NCI-H2196 (cell line): ENCODE measurements around the gene KLF9.
"Not testable (repeated sequence)": the region's sequence is repeated elsewhere in the genome, so short reads cannot be mapped to it uniquely, and the experiment has no call there.

Experiments
- DNase-seq: peaks from one replicate; lab custom pipeline; 2025; ENCODE audit not compliant: unreplicated experiment; lab: John Stamatoyannopoulos, UW

KLF9 gene

DNA sequence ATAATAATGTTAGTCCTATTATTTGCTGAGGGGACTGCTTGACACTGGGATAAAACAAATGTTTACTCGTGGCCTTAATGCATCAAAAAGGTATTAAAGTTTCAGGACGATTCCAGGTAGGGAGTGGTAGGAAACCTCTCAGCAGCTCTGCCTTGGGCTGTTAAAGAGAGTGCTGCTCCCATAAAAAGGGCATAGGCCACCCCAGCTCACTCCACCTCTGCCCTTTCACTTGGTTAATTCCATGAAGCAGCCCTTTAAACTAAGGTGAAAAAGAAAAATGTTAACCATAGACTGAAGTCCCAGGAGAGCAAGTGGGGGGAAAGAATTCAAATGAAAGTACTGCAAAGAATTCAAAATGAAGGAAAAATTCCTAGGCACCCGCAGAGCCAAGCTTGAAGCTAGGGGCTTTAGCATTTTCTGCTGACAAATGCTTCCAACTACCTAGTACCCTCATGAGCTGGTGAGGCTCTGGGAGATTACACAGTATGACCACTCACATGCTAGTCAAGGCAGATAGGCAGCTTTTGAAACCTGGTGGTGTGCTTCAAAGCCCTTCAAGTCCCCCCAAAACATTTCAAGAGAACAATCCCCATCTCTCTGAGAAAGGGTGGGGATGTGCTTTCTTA is 8.5 kb downstream of the KLF9 start:
- no peak for DNase-seq

DNA sequence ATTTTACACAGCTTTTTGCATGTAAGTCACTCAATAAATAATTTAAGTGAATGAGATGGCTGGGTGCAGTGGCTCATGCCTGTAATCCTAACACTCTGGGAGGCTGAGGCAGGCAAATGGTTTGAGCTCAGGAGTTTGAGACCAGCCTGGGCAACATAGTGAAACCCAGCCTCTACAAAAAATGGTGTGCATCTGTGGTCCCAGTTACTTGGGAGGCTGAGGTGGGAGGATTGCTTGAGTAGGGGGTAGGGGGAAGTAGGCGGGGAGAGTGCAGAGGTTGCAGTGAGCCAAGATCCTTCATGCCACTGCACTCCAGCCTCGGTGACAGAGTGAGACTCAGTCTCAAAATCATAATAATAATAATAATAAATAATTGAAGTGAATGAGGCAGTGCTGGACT is 10.2 kb downstream of the KLF9 start:
- no peak for DNase-seq

DNA sequence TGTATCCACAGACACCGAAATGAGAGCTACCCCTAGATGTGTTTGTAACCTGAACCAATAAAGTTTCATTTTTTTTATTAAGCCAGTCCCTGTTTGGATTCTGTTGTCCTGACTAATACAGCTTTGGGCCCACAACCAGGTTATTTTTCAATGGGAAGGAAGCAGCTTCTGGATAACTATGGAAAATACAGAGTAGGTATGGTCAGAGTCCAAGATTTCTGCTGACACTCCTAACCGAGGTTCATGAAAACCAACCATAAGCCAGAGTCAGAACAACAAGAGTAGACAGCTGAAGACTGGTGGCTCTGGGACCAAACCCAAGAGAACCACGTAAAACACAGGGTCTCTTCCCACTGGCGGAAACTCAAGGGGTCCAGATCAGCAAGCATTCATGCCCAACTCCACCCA is 10.8 kb downstream of the KLF9 start:
- DNase-seq: no peak

DNA sequence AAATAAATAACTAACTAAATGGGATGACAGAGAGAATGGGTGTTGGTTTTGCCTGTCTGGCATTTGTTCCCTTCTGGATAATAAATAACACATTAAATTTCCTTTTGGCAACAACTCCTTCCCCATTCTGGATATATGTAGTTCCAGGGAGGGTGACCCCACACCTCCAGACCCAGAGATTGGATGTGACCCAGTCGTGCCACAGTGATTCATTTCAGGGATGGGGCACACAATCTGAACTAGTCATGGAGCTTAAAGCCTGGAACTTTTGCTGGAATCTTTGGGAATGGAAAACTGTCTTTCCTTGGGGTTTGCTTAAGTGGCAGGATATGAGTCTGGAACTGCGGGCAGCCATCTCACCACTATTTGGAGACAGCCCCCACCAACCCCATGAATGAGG is 11.3 kb downstream of the KLF9 start:
- DNase-seq: no peak

DNA sequence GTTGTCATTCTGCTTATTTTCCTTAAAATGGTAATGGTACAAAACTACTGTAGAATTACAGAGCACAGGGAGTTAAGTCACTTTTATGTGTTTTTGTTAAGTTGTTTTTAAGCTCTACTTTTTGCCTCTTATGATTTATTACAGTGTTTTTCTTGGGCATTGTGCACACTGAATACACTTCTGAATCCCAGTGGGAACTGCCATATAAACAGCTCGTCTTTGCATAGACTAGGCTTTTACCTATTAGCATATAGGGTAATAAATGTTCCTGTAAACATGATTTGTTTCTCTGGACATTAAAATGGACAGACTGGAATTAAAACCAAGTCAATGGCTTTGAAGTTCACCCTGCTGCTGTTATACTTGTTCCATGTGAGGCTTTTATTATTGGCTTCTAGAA is 12.2 kb downstream of the KLF9 start:
- no peak for DNase-seq

DNA sequence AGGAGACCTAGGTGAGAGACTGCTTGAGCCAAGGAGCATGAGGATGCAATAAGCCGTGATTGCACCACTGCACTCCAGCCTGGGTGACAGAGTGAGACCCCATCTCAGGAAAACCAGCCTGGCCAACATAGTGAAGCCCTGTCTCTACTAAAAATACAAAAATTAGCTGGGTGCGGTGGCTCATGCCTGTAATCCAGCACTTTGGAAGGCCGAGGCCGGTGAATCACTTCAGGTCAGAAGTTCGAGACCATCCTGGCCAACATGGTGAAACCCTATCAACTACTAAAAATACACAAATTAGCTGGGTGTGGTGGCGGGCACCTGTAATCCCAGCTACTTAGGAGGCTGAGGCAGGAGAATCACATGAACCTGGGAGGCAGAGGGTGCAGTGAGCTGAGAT is 13.2 kb downstream of the KLF9 start:
- DNase-seq: not testable (repeated sequence)

DNA sequence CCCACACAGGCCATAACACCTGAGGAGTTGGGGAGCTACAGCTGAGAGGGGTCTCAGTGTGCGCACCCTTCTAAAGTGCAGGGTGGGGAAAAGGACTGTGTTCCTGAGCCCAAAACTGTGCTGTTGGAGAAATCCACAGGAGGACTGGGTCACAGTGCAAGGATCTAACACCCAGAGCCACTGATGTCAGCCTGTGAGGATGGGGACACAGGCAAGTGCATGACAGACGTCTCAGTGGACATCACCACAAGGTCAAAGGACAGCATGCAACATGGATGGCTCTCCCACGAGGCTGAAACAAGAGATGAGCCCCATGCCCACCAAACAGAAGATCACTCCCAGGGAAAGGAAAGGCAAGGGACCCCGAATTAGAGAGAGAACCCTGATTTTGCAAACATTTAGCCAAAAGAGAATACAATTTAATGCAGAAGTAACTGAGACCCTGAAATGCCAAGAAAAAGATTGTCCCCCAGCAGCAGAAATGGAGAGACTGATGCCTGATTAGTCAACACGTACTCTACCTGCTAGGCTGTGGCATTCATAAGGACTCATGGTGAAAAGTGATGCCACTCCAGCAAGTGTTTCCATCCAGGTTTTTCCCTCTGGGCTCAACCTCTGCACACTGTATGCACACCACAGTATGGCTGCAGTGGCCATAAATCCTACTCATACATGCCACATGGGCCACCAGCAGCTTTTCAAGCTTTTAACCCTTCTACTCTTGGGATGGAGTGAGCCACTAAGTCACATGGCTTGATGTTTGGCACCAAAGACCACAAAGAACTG is 14.2 kb downstream of the KLF9 start:
- no peak for DNase-seq

DNA sequence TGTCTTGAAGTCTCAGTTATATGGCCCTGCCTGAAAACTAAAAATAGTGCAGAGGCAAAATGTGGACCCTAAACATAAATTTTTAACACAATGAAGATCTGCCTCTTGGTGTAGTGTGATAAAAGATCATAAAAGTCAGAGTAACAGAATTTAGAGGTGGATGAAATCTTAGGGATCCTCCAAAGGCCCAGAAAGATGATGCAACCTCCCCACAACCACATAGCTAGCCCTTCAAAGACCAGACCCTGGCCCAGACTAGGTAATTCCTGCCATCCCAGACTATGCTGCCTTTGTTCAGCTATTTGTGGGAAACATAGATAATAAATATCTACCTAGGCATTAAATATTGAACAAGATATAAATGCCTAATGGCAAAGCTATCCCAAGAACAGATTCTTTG is 15.3 kb downstream of the KLF9 start:
- DNase-seq: no peak

DNA sequence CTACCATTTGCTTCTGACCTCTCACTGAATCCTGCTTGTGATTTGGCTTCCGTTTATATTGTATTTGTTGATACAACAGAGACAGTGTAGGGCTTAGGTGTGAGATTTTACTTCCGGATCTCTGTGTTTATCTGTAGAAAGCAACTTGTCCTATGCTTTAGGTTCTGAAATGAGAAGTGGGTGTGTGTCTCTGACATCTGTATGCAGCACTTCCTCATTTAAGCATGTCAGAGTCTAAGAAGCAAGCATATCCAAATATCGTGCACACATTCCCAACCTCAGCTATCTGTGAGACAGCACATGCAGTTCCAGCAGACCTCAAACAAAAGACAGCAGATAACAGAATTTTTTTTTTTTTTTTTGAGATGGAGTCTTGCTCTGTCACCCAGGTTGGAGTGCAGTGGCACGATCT is 16.3 kb downstream of the KLF9 start:
- no peak for DNase-seq

DNA sequence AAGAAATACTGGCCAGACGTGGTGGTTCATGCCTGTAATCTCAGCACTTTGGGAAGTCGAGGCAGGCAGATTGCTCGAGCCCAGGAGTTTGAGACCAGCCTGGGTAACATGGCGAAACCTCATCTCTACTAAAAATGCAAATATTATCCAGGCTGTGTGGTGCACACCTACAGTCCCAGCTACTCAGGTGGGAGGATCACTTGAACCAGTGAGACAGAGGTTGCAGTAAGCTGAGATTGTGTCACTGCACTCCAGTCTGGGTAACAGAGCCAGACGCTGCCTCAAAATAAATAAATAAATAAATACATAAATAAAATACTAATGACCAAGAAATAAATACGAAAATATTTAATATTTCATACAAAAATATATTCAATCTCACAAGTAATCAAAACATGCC is 18.8 kb downstream of the KLF9 start:
- no peak for DNase-seq

DNA sequence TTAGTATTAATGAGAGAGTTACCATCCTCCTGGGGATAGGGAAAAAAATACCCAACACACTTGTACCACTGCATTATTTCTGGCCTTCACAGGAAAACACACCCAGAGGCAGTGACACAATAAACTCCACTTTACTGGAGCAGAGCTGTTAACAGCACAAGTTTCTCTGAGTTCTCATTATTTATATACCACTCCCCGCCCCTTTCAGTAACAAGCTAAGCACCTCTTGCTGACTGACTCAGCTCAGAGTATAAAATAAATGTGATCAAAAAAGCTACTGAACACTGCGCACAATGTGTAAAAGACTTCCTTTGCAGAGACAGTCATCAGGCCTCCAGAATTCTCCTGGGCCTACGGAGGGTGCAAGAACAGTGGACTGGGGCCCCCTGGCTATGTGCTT is 21.6 kb downstream of the KLF9 start:
- DNase-seq: no peak

DNA sequence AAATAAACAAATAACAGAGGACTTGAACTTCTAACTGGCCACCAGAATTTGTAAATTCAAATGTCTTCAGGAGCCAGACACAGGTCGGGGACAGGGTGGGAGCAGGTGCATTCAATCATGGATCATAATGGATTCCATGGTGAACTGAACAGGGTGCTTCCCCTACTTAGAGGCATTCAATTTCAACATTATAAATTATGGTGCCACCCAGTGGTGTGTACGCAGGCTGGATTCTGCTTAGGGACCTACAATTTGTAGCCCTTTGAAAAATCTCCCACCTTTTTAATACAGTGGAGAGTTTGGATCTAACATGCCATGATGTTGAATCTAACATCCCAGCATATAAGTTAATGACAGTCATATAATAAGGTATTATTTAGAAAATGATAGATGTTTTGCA is 22.3 kb downstream of the KLF9 start:
- no peak for DNase-seq

DNA sequence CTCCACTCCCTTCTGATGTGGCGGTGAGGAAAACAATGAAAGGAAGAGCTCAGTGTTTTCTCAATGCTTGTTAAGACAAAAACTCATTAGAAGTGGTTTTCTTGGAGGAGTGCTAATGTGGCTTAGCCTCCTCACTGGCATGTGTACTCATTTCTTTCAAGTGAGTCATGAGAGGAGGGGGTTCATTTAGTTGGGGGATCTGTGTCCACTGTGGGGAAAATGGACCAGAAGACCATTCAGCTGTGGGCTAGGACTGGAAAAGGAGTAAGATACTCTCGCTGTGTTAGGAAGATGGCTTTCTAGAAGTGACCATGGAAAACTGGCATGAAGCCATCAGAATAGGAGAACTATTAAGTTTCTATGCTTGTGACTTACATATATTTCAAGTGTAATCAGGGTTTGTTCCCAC is 23.5 kb downstream of the KLF9 start:
- DNase-seq: no peak

DNA sequence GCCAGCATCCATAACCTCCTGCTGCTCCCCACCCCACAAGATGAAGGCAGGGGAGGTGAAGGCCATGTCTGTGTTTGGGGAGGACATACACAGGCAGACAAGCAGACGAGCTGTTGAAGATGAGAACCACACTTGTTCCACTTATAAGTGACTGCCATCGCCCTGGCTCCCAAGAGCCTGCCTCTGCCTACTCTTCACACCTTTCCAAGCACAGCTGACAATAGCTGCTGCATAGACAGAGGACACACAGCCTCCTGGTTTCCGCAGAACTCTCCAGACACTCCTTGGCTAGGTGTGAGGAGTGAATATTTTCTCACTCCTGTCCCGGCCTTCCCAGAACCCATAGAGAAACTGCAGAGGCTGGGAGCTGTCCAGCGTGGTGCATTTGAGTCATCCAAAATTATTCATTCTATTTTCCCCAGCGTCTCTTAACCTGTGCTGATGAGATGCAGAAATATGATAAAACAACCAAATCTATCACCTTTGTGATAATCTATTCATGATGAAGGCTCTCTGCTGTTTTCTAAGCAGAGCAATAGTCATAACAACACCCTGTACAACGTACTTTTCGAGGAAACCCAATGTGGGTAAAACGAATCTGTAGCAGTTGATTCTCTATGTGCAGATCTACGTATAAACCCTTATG is 24.7 kb downstream of the KLF9 start:
- no peak for DNase-seq

DNA sequence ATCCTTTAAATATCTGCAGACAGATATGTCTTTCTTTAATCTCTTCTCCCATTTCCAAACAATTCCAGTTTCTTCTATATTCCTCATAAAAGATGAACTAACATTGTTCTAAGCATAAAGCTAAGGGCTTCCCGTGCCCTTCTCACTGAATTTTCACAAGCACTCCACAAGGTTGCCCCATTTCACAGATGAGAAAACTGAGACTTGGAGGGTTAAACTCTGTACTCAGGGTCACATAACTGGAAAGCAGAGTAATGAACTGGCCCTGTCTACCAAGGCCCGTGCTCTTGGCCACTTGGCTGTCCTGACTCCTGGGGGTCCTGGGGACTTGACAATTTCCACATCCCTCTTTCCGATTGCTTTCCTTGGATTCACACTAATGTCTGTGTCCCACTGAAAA is 25.3 kb downstream of the KLF9 start:
- DNase-seq: no peak

DNA sequence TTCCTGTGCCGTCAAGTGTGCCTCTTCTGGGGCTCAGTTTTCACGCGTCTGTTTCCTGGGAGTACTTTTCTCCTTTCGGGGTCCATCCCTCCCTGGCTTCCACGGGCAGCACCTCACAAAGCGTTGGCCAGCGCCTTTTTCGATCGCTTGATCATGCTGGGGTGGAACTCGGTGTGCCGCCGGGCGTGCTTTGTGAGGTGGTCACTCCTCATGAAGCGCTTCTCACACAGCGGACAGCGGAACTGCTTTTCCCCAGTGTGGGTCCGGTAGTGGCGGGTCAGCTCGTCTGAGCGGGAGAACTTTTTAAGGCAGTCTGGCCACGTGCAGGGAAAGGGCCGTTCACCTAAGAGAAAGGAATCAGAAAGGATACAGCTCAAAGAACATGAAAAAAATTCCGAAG is 26.8 kb downstream of the KLF9 start:
- no peak for DNase-seq

DNA sequence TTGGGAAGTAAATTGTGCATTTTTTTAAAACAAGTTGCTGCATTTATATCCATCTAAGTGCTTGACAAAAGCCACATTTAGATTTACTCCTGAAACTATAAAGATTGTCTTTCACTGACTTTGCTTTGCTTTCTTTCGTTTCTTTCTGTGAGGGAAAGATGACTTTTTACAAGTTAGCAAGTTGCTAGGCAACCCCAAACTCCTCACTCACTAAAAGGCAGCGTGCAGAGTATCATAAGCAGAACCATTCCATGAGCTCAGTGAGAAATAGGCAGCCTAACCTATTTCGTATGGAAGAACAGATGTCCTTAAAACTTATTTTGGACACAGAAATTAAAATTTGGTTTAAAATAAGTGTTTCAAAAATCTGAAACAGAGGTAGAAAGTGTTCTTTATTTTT is 29.0 kb downstream of the KLF9 start:
- no peak for DNase-seq

DNA sequence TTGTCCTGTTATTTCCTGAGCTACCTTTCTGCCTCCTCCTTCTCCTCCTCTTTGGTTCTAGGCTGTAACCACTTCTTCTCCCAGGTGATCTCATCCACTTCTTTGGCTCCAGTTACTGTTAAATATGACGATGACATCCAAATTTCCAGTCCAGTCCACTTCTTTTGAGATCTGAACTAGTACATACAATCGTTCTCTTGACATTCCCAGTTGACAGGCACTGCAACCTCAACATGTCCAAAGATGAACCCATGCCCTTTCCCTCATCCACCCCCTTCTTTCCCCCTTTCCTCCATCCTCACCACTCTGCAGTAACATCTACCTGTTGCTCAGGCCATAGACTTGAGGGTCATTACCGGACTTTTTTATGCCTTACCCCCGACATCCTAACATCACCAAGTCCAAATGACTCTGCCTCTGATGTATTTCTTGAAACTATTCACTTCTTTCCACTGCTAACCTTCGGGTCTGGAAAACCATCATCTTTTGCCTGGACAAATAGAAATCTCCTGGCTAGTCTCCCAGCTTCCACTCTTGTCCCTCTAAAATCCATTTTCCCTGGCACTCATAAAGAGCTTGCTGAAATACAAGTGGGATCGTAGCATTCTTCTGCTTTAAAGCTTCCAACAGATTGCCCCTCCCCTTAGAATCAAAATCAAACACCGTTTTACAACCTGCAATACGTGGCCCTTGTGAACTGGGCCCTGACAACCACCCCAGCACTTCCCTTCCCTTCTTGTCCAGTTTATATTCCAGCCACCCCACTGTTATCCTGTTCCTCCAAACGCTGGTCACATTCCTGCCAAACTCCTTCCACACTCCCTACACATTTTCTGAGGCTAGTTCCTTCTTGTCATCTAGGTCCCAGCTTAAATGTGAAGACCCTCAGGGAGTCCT is 31.5 kb downstream of the KLF9 start:
- no peak for DNase-seq

DNA sequence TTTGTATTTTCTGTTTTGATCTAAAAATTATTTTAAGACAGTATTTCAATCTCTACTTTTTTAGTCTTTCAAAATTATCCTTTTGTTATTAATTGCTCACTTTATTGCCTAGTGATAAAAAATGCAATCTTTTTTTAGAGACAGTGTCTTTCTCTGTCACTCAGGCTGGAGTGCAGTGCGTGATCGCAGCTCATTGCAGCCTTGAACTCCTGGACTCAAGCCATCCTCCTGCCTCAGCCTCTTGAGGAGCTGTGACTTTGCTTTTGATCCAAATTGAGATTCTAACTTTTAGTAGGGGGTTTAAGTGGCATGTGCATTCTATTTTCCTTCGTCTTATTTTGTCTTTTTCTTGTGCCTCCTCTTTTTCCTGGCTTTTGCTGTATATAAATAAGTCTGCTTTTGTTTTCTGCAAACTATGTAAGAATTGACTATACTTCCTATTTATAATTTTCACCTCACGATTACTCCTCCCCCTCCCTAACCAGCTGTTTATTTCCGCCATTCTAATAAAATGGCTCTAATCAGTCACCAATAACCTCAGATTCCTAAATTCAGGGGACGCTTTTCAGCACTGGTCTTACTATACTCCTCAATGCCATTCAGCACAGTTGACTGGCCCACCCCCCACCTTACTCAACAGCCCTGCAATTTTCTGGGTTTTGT is 32.3 kb downstream of the KLF9 start:
- no peak for DNase-seq

DNA sequence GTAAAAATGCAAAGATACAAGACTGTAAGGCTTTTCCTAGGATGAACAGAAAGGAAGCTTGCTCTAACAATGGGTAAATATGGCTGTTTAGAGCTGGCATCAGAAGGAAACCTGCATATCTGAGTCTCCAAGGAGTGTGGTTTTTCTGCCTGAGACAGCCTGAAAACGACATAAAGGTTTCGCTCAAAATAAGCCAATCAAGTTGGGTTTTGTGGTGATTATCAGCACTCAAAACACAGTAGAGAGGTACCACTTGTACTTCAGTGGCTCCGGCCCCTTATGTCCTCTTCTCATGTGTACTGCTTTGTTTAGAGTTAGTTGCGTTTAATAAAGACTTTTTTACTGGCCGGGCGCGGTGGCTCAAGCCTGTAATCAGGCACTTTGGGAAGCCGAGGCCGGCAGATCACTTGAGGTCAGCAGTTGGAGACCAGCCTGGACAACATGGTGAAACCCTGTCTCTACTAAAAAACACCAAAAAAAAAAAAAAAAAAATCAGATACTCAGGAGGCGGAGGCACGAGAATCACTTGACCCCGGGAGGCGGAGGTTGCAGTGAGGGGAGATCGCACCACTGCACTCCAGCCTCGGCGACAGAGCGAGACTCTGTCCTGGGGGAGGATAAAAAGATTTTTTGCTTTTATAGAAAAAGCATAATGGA is 39.4 kb downstream of the KLF9 start:
- no peak for DNase-seq
